ENCODE data around the gene CGNL1.

CGNL1 gene

DNA sequence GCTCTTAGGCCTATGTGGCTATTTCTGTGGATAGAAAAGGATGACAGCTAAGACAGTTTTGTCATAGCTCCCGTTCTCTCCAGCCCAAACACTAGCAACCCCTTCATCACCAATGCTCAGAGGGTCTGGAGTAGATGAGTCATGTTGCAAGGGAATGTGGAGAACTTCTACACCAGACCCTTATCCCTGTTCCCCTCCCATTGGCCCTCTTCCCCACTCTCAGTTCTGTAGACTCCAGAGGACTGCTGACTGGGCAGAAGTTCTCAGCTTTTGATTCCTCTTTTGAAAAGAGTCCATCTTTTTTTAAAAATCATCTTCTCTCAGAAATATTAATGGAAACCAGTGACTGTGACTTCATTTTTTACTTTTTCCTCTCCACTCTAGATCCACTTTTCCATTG lies 213.0 kb downstream of the CGNL1 start:
- DNase-seq (ENCODE audit: low read depth, low spot score), result no peak
- H3K27ac ChIP-seq, result peak overlapping the region; percentile 73

DNA sequence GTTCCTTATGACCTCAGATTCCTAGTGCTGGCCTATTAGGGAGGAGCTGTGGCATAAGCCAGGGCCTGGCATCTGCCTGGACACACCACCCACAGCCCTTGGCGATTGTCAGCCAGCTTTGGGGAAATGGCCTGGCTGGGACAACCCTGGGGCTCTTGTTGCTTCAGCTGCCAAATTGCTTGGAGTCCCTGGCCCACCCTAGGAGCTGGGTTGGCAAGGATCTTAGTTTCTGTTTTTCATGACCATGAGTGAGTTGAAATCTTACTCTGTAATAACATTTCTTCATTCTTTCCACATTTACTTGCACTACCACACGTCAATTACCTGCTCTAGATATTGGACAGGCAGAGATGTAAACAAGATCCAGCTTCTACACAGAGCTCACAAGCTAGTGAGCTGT lies 213.4 kb downstream of the CGNL1 start:
- H3K27ac ChIP-seq, result peak overlapping the region; percentile 73
- no peak for DNase-seq (ENCODE audit: low read depth, low spot score)

DNA sequence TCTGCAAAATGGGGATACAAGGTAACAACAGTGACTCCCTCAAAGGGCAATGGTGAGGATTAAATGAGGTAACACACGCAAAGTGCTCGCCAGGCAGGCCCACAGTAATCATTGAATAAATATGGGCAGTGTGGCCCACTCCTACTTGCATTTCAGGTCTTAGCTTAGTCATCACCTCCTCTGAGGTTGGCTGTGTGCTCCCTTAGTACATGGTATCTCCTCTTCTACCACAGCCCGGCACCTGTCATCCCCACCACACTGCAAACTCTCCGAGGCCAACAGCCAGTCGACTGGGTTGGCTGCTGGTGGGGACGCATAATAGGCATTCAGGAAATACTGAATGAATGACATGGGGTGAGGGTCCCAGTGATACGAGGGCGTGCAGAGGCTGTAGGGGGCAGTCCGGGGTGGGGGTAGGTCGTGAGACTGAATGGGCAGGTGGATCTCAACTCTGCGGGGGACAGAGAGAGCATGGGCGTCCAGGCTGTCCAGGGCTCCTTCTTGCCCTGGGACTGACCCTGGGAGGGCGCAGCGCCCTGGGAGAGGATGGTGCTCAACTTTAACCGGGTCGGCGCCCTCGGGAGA lies 215.0 kb downstream of the CGNL1 start:
- H3K27ac ChIP-seq, result peak overlapping the region; percentile 73
- no peak for DNase-seq (ENCODE audit: low read depth, low spot score)

DNA sequence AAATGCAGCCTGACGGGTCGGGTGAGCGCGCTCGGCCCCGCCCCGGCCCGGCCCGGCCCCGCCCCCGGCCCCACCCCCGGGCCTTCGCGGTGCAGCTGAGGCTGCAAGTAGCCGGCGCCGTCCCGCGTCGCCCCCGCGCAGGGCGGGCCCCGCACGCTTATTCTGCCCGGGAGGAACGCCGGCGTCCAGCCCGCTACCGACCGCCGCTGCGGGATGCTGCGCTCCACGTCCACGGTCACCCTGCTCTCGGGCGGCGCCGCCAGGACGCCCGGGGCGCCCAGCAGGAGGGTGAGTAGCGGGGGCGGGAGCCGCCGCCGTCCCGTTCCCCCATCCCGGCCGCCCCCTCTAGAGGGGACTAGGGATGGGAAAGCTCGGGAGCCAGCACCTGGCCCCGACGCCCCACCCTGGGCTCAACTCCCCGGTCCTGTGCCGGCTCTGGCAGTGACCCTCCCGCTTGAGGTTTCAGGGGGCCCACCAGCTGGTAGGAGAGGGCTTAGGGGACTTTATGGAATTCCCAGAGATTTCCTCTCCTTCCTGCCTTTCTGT lies 215.6 kb downstream of the CGNL1 start, which contains the start of gene MYZAP:
TSS of gene MYZAP (plus strand) at position 83 of the 546 bp plus-strand sequence. CDS start at position 214, 131 bp downstream.
- no peak for DNase-seq (ENCODE audit: low read depth, low spot score)
- peak within 1 kb of the TSS; percentile 73 for H3K27ac ChIP-seq

DNA sequence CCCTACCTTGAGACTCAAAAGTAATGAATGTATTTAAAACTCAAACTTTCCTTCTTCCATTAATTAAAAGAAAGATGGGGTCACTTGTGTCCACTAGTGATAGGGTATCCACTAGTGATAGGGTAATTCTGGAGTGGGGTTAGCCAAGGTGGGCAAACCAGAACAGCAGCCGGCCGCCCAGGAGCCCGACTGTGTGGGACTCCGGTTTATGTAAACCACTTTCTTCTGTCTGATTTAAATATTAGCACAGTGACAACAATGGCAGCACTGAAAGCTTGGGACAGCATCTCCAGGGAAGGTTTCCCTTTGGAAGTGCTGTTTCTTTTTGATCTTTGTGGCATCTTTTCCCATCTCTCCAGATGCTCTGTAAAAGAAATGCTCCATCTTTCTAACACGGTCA lies 216.1 kb downstream of the CGNL1 start:
- DNase-seq (ENCODE audit: low read depth, low spot score), result no peak

DNA sequence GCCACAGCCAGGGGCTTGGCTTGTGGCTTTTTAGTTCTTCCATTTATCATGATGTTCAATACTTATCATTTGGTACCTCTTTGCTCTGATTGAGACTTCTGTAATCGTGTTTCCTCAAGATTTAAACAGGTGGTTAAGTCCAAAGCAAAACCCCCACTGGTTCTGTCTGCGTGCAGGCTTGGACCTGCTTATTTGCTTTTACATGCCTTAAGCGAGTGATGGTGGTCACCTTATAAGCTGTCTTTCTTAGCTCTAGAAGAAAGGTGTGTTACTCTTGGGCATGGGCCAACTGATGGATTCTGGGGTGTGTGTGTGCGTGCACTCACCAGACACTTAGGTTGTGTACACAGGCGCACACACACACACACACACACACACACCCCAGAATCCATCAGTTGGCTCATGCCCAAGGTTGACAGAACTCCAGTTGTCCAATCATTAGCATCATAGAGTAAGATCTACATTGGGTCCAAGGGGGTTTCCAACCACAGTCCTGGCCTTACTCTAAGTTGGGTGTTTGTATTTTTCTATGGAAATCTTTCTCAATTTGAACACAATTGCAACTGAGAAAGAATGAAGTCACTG lies 216.6 kb downstream of the CGNL1 start:
- H3K27ac ChIP-seq, result peak overlapping the region; percentile 73

More for the DNA sequence above, 216.1 kb downstream of the CGNL1 start:
- H3K27ac ChIP-seq, result peak overlapping the region; percentile 73

DNA sequence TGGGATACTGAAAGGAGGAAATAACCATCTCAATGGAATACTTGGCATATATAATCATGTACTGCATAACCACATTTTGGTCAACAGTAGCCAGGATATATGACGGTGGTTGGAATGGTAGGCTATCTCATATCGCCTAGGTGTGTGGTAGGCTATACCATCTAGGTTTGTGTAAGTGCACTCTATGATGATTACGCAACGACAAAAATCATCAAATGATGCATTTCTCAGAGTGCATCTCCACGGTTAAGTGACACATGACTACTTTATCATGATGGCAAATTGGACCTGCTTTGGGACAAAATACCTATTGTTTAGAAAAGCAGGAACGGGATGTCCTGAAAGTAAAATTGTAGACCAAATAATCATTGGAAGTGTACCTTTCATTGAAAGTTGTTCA lies 218.2 kb downstream of the CGNL1 start:
- no peak overlapping the region for H3K27ac ChIP-seq
- DNase-seq (ENCODE audit: low read depth, low spot score), result no peak

More for the DNA sequence above, 216.6 kb downstream of the CGNL1 start:
- no peak for DNase-seq (ENCODE audit: low read depth, low spot score)

DNA sequence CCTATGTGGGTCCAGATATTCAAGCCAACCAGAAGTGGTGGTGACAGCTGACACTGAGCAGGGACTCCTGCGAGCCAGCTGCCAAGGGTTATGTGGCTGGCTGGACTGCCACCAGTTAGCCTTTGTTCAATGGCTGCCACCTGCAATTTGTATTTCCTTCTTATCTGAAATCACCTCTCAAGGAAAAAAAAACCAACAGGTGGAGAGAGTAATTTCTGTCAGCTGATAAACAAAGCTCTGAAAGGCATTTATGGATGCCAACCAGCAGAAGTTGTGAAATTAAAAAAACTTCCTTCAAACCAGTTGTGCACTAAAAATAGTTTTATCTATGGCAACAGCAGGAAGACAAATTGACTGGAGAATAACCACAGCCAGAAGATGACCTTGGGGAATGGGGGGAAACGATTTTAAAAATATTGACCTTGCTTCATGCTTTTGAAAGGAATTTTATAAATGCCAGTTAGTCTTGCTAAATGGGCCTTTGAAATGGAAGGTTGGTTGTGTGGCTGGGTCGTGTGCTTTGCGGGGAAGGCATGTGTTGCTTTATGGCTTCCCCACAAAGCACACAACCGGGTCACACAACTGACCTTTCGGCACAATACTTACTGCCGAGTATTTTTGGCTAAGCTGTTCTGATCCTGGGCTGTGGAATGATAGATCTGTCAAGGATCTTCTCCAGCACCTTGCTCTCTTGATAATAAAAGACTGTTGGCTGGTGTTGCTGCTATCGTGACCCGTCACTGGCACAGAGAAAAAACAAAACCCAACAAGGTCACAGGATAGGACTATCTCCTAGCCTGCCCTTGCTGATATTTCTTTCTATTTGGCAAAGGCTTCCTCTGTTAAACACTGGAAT lies 218.9 kb downstream of the CGNL1 start:
- no peak for DNase-seq (ENCODE audit: low read depth, low spot score)
- H3K27ac ChIP-seq, result no peak overlapping the region

DNA sequence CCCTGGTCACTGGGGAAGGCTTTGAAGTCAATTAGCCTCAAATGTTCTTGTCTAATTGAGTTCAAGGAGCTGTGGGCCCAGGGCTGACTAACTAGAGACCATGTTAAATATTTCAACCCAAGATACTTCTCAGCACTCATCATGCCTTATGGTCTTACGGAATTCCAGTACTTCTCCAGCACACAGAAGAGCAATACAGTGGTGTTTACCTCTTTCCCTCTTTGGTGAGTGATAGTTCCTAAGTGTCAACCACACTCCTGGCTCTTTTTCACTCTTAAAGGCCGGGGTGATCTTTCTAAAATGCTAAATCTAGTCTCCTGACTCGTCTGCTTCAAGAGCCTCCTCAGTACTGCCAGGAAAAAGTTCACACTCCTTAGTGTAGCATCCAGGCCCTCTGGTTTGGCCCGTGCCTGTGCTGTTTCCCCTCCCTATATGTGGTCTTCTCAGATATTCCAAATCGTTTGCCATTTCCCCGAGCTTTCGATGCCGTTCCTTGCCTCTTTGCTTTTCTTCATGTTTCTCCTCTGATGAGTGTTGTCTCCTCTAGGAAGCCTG lies 220.1 kb downstream of the CGNL1 start:
- no peak for DNase-seq (ENCODE audit: low read depth, low spot score)
- H3K27ac ChIP-seq, result peak overlapping the region; percentile 58

DNA sequence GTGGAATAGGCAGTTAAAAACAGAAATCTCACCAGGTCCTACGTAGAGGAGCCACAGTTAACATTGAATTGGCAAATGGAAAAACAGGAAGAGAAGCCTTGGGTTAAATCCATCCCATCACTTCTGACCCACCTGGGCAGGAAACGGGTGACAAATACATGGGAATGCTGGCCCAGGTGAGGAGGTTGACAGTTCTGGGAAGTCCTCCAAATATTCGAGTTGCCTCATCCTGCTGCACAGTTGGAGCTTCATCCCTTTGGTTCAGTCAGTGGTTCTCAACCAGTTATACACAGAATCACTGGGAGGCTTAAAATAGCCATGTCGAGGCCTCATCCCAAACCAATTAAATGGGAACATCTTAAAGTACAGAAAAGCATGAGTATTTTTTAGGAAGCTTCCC lies 220.7 kb downstream of the CGNL1 start:
- H3K27ac ChIP-seq, result peak overlapping the region; percentile 58
- no peak for DNase-seq (ENCODE audit: low read depth, low spot score)

DNA sequence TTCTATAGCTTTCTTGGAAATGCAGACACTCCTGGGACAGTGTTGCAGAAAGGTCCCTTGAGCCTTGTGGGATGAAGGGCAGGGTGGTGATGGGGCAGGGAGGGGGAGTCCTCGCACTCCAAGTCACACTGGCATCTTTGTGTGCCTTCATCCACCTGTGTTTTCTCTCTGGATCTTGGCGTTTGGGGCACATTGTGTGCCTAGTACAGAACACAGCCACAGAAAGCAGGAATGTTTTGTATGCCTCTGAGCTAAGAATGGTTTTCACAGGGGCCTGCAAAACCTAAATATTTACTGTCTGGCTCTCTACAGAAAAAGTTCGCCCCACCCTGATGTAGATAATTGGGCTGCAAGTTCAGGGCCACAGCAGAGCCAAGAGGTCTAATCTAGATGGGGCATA lies 221.1 kb downstream of the CGNL1 start:
- no peak for DNase-seq (ENCODE audit: low read depth, low spot score)
- H3K27ac ChIP-seq, result peak overlapping the region; percentile 58

DNA sequence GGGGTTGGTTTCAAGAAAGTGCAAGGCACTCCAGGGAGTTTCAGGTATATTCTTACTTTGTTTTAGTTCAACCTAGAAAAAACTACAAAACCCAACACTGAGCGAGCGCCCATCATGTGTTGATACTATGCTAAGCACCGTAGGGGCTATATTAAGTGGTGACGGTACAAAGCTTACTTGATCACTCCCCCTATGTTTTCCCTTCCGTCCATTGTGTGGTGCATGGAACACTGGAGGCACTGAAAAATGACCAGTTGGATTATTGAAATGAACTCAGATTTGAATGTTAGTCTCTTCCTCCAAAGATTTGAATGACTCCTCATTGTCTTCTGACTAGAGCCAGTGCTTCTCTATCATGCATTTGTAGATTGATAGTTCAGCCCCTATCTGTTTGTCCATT lies 222.0 kb downstream of the CGNL1 start:
- DNase-seq (ENCODE audit: low read depth, low spot score), result no peak
- H3K27ac ChIP-seq, result no peak overlapping the region

DNA sequence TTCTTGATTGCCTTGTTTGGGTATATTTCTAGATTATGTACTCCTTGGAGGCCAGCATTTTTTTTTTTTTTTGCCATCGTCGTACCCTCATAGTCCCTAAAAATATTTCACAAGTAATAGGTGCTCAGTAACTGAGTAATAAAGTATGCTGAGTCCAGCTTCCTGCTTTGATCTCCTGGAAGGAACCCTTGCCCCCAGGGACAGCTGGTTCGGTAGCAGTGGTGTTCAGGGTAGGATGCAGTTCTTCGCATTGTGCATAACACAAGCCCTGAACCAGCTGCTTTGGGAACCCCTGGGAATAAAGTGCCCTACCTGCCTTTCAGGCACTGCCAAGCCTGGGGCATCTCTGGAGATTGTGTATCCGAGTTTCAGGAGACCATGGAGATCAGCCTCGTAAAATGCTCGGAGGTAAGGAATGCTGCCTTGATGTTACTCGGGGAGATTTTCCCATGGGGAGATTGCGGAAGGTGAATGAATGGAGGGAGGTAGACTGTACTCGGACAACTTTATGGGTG lies 223.0 kb downstream of the CGNL1 start:
- no peak for DNase-seq (ENCODE audit: low read depth, low spot score)
- H3K27ac ChIP-seq, result no peak overlapping the region

DNA sequence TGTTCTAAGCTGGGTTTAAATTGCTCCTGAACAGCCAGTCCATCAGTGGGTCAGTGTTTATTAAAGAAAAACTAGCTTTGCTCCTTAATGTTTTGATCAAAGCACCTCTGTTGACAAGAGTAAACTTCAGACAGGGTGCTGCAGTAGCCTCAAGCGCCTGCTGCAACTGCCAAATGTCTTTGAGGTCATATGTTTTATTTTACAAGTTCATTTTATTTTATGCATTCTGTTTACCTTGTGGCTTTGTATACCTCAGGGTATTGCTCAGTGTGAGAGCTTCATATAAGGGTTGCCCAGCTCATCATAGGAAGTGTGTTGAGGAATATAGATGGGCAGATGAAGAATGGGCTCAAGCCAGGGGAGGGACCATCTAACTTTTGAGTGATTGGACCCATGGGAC lies 223.9 kb downstream of the CGNL1 start:
- DNase-seq (ENCODE audit: low read depth, low spot score), result no peak

More for the DNA sequence above, 223.9 kb downstream of the CGNL1 start:
- H3K27ac ChIP-seq, result no peak overlapping the region
